Measurements from ENCODE around the gene C19orf33.

The C19orf33 gene

GRCh38 chr19:38289955-38290354 lies 14.1 kb upstream of the C19orf33 start:
- H3K4me2 ChIP-seq (ENCODE audit: low read length) = no peak overlapping the region
- H3K27me3 ChIP-seq (ENCODE audit: control insufficient read depth, insufficient read depth, low read length) = no peaks in the 10 kb centered on the region
- H3K9me3 ChIP-seq (ENCODE audit: control insufficient read depth, low read length) = no peaks in the 10 kb centered on the region
- no peak overlapping the region for H2AFZ ChIP-seq
- H3K4me3 ChIP-seq (ENCODE audit: low read depth, low read length) = no peak overlapping the region
- no peaks in the 10 kb centered on the region for H3K36me3 ChIP-seq (ENCODE audit: control insufficient read depth, insufficient read depth, low read length)
- H3K27ac ChIP-seq = no peak overlapping the region
- no peaks in the 10 kb centered on the region for H3K4me1 ChIP-seq
- no peak for TF ChIP-seq CTCF (IDR thresholded peaks at IDR 0.05)
- H3K9ac ChIP-seq = no peak overlapping the region
- H3K79me2 ChIP-seq = peaks cover 42% of the 10 kb centered on the region

DNA sequence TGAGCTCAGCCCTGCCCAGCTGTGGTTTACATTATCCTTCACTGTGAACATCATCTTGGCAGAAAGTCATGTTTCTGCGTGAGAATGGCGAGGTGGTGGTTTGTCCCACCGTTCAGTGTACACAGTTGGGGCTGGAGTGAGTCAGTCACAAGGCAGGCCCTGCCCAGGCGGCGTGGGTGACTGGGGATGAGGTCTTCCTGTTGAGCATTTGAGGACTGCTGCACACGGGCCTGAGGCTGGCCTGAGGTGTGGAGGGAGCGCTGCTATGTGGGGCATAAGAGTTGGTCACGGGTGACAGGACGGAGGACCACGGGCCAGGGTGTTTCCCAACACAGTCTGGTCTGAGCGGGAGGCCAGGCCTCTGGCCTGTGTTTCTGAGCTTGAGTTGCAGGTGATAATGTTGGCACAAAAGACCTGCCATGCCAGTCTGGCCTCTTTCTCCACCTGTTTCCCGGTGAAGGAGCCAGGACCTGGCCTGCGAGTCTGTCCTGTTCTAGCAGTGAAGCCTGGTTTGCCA lies 13.4 kb upstream of the C19orf33 start:
- TF ChIP-seq CTCF (IDR thresholded peaks at IDR 0.05) = no peak
- H2AFZ ChIP-seq = no peak overlapping the region
- no peak overlapping the region for H3K9ac ChIP-seq
- H3K4me1 ChIP-seq = no peaks in the 10 kb centered on the region
- H3K27me3 ChIP-seq (ENCODE audit: control insufficient read depth, insufficient read depth, low read length) = no peaks in the 10 kb centered on the region
- peaks cover 34% of the 10 kb centered on the region for H3K79me2 ChIP-seq
- H3K36me3 ChIP-seq (ENCODE audit: control insufficient read depth, insufficient read depth, low read length) = no peaks in the 10 kb centered on the region
- no peak overlapping the region for H3K4me3 ChIP-seq (ENCODE audit: low read depth, low read length)
- no peaks in the 10 kb centered on the region for H3K9me3 ChIP-seq (ENCODE audit: control insufficient read depth, low read length)
- no peak overlapping the region for H3K4me2 ChIP-seq (ENCODE audit: low read length)
- no peak overlapping the region for H3K27ac ChIP-seq

GRCh38 chr19:38291855-38292254 lies 12.2 kb upstream of the C19orf33 start:
- no peak for TF ChIP-seq CTCF (IDR thresholded peaks at IDR 0.05)
- no peak overlapping the region for H3K9ac ChIP-seq
- no peaks in the 10 kb centered on the region for H3K4me1 ChIP-seq
- H3K4me3 ChIP-seq (ENCODE audit: low read depth, low read length) = no peak overlapping the region
- no peak overlapping the region for H2AFZ ChIP-seq
- no peaks in the 10 kb centered on the region for H3K27me3 ChIP-seq (ENCODE audit: control insufficient read depth, insufficient read depth, low read length)
- H3K79me2 ChIP-seq = peaks cover 23% of the 10 kb centered on the region
- no peaks in the 10 kb centered on the region for H3K36me3 ChIP-seq (ENCODE audit: control insufficient read depth, insufficient read depth, low read length)
- H3K9me3 ChIP-seq (ENCODE audit: control insufficient read depth, low read length) = no peaks in the 10 kb centered on the region
- no peak overlapping the region for H3K27ac ChIP-seq
- H3K4me2 ChIP-seq (ENCODE audit: low read length) = no peak overlapping the region

DNA sequence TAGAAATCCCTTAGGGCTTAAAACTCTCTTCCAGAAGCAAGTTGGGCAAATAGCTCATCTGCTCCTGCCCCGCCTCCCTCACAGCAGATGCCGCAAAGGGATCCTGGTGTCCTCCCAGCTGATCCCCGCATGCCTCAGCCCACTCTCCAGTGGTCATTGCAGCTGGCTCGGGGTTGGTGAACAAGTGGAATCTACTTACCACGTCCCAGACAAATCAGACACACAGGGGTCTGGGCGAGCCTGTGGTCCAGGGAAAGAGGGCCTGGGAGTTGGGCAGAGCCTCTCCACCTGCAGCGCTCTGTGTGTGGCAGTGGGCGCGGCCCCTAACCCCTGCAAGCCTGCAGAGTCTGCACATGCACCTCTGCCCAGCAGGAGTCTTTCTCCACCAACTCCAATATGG lies 10.8 kb upstream of the C19orf33 start:
- Histone ChIP-seq H3K27ac (no peak overlapping the region), H3K79me2 (peaks cover 13% of the 10 kb centered on the region), H3K36me3 (ENCODE audit: control insufficient read depth, insufficient read depth, low read length) (no peaks in the 10 kb centered on the region), H3K9ac (no peak overlapping the region), H3K4me1 (no peaks in the 10 kb centered on the region), H3K9me3 (ENCODE audit: control insufficient read depth, low read length) (no peaks in the 10 kb centered on the region), H3K4me3 (ENCODE audit: low read depth, low read length) (no peak overlapping the region), H3K27me3 (ENCODE audit: control insufficient read depth, insufficient read depth, low read length) (no peaks in the 10 kb centered on the region), H3K4me2 (ENCODE audit: low read length) (no peak overlapping the region), H2AFZ (no peak overlapping the region)
- TF ChIP-seq CTCF (IDR thresholded peaks at IDR 0.05) = no peak

DNA sequence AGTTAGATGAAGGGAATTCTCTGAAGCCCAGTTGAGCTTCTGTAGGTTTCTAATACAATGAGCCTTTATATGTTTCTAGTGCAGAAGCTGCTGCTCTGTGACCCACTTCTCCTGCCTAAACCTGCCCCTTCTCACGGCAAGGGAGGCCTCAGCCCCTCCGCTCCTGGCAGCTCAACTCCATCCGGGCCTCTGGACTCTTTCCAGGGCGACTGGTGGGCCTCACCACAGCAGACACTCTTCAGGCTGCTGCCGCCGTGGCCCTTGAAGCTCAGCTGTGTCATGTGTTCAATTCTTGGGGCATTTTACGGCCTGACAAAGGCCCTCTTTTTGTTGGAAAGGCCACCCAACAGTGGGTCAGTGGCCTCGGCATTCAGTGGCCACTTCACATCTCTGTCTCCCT lies 10.0 kb upstream of the C19orf33 start:
- Histone ChIP-seq H3K27ac (no peak overlapping the region), H2AFZ (no peak overlapping the region), H3K4me2 (ENCODE audit: low read length) (no peak overlapping the region), H3K36me3 (ENCODE audit: control insufficient read depth, insufficient read depth, low read length) (no peaks in the 10 kb centered on the region), H3K27me3 (ENCODE audit: control insufficient read depth, insufficient read depth, low read length) (no peaks in the 10 kb centered on the region), H3K4me1 (no peaks in the 10 kb centered on the region), H3K9ac (no peak overlapping the region), H3K4me3 (ENCODE audit: low read depth, low read length) (no peak overlapping the region), H3K9me3 (ENCODE audit: control insufficient read depth, low read length) (no peaks in the 10 kb centered on the region), H3K79me2 (peaks cover 7% of the 10 kb centered on the region)
- no peak for TF ChIP-seq CTCF (IDR thresholded peaks at IDR 0.05)
